DND-41 (cell line): ENCODE data around the gene SERPING1.

Experiments used
- ATAC-seq: fragments of 200-7000 bp; cut with Tn5 transposase; 3 replicates; pipeline ENCODE4 v1.9.1; 2021; ENCODE audit warnings: low read depth; ENCODE audit not compliant: insufficient read depth
- DNase-seq: peaks from one replicate; pipeline ENCODE4 v3.0.0-alpha.2; 2020
- H2AFZ ChIP-seq: 2 replicates; pipeline ENCODE4 v1.6.0; 2012; ENCODE audit warnings: low read depth, low read length
- H3K27ac ChIP-seq: 2 replicates; pipeline ENCODE4 v1.5.1; 2012; ENCODE audit warnings: low read length, inconsistent platforms
- H3K27me3 ChIP-seq: fragments of 200-600 bp; sonication (generic); 2 replicates; pipeline ENCODE4 v1.6.0; 2012; ENCODE audit warnings: low read length, mild to moderate bottlenecking, inconsistent platforms; ENCODE audit not compliant: insufficient read depth, poor library complexity
- H3K36me3 ChIP-seq: 2 replicates; pipeline ENCODE4 v1.5.1; 2012; ENCODE audit warnings: low read length, inconsistent platforms; ENCODE audit not compliant: insufficient read depth
- H3K4me1 ChIP-seq: 2 replicates; pipeline ENCODE4 v1.5.1; 2012; ENCODE audit warnings: mild to moderate bottlenecking, low read length; ENCODE audit not compliant: insufficient read depth
- H3K4me2 ChIP-seq: 2 replicates; pipeline ENCODE4 v1.6.0; 2012; ENCODE audit warnings: mild to moderate bottlenecking, moderate library complexity, low read length, inconsistent platforms; ENCODE audit not compliant: insufficient read depth
- H3K4me3 ChIP-seq, 2 experiments: fragments of 200-600 bp in 1 of 2; shearing (Covaris generic) in 1 of 2; 2 replicates each; pipeline ENCODE4 v1.5.1; 2012 to 2016; ENCODE audit warnings: inconsistent platforms in 2 of 2, low read length in 2 of 2, mild to moderate bottlenecking in 2 of 2, low read depth in 1 of 2, moderate library complexity in 1 of 2
- H3K79me2 ChIP-seq: 2 replicates; pipeline ENCODE4 v1.6.0; 2012; ENCODE audit warnings: low read length, inconsistent platforms; ENCODE audit not compliant: insufficient read depth
- H3K9ac ChIP-seq: 2 replicates; pipeline ENCODE4 v1.6.0; 2012; ENCODE audit warnings: low read depth, mild to moderate bottlenecking, inconsistent platforms, low read length, moderate library complexity
- H3K9me3 ChIP-seq: 2 replicates; pipeline ENCODE4 v1.5.1; 2012; ENCODE audit warnings: low read length, moderate library complexity, mild to moderate bottlenecking, inconsistent platforms; ENCODE audit not compliant: insufficient read depth, severe bottlenecking
- H4K20me1 ChIP-seq: 2 replicates; pipeline ENCODE4 v1.6.0; 2012; ENCODE audit warnings: low read length; ENCODE audit not compliant: insufficient read depth
- EZH2 ChIP-seq: IDR thresholded peaks from 3 replicates; pipeline ENCODE4 v1.6.1; 2012; ENCODE audit warnings: borderline replicate concordance, low read depth, mild to moderate bottlenecking, moderate library complexity, low read length, inconsistent platforms; ENCODE audit not compliant: severe bottlenecking
- TF ChIP-seq, protein P1 (sequence below): IDR thresholded peaks from 2 replicates; pipeline ENCODE4 v1.5.1; 2012; ENCODE audit warnings: borderline replicate concordance, low read length, moderate library complexity, mild to moderate bottlenecking; ENCODE audit not compliant: poor library complexity, severe bottlenecking; ENCODE audit errors: extremely low read depth

Gene SERPING1

DNA sequence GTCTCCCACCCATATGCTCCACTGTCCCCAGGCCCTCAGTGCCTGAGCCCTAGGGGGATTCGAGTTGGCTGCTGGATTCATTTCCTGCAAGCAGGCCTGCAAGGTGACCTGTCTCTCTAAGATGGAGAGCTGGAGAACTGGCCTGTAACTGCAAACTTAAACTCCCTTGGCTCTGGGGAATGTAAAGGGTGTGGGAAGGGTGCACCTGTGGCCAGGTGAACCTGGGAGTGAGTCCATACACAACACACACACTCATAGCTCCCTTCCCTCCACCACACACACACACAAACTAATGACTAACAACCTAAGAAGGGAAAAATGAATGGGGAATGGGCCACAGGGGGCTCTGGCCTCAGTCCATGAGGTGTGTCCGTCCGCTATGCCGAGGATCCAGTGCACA, 45.5 kb upstream of the SERPING1 start:
- ATAC-seq (no peak), DNase-seq (no peak)
- TF ChIP-seq, protein P1, sequence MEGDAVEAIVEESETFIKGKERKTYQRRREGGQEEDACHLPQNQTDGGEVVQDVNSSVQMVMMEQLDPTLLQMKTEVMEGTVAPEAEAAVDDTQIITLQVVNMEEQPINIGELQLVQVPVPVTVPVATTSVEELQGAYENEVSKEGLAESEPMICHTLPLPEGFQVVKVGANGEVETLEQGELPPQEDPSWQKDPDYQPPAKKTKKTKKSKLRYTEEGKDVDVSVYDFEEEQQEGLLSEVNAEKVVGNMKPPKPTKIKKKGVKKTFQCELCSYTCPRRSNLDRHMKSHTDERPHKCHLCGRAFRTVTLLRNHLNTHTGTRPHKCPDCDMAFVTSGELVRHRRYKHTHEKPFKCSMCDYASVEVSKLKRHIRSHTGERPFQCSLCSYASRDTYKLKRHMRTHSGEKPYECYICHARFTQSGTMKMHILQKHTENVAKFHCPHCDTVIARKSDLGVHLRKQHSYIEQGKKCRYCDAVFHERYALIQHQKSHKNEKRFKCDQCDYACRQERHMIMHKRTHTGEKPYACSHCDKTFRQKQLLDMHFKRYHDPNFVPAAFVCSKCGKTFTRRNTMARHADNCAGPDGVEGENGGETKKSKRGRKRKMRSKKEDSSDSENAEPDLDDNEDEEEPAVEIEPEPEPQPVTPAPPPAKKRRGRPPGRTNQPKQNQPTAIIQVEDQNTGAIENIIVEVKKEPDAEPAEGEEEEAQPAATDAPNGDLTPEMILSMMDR: no peak
- TF ChIP-seq EZH2: no peak
- H3K4me1 ChIP-seq: no peaks in the 10 kb centered on the region
- no peaks in the 10 kb centered on the region for H3K79me2 ChIP-seq
- H3K9me3 ChIP-seq: no peaks in the 10 kb centered on the region
- H3K9ac ChIP-seq: no peak overlapping the region
- H3K4me3 ChIP-seq: no peak overlapping the region
- H3K36me3 ChIP-seq: peaks cover 94% of the 10 kb centered on the region
- no peak overlapping the region for H2AFZ ChIP-seq
- no peak overlapping the region for H3K27ac ChIP-seq
- no peaks in the 10 kb centered on the region for H3K27me3 ChIP-seq
- H4K20me1 ChIP-seq: no peaks in the 10 kb centered on the region; the same call in 1 of the 2 replicates
- no peak overlapping the region for H3K4me2 ChIP-seq

- Histone ChIP-seq H3K27ac (no peak overlapping the region), H3K4me1 (no peaks in the 10 kb centered on the region), H3K9ac (no peak overlapping the region), H3K36me3 (peaks cover 93% of the 10 kb centered on the region), H2AFZ (no peak overlapping the region), H3K4me2 (no peak overlapping the region), H3K9me3 (no peaks in the 10 kb centered on the region), H4K20me1 (peaks cover under 1% of the 10 kb centered on the region; the same call in 1 of the 2 replicates), H3K27me3 (no peaks in the 10 kb centered on the region), H3K4me3 (no peak overlapping the region), H3K79me2 (no peaks in the 10 kb centered on the region)
- ATAC-seq: no peak
- DNase-seq: no peak
- no peak for TF ChIP-seq EZH2
- TF ChIP-seq, protein P1: no peak
Observed at GRCh38 chr11:57552479-57552878, 45.0 kb upstream of the SERPING1 start.

GRCh38 chr11:57555393-57555792, 42.1 kb upstream of the SERPING1 start:
- DNase-seq (no peak), ATAC-seq (no peak)
- Histone ChIP-seq H2AFZ (no peak overlapping the region), H3K9ac (no peak overlapping the region), H3K27ac (no peak overlapping the region), H3K9me3 (no peaks in the 10 kb centered on the region), H3K79me2 (peaks cover 16% of the 10 kb centered on the region; the same call in 1 of the 2 replicates), H3K36me3 (peaks cover 94% of the 10 kb centered on the region), H3K4me1 (no peaks in the 10 kb centered on the region), H3K4me3 (no peak overlapping the region), H3K4me2 (no peak overlapping the region), H3K27me3 (no peaks in the 10 kb centered on the region), H4K20me1 (peaks cover 4% of the 10 kb centered on the region; the same call in 1 of the 2 replicates)
- TF ChIP-seq, protein P1: no peak
- TF ChIP-seq EZH2: no peak

GRCh38 chr11:57556041-57556440, 41.4 kb upstream of the SERPING1 start:
- H2AFZ ChIP-seq: no peak overlapping the region
- H3K36me3 ChIP-seq: peaks cover 91% of the 10 kb centered on the region
- DNase-seq: no peak
- no peak overlapping the region for H3K27ac ChIP-seq
- no peak for ATAC-seq
- no peak overlapping the region for H3K4me3 ChIP-seq
- peaks cover 20% of the 10 kb centered on the region for H3K79me2 ChIP-seq
- no peaks in the 10 kb centered on the region for H3K9me3 ChIP-seq
- TF ChIP-seq, protein P1: no peak
- no peak for TF ChIP-seq EZH2
- H3K27me3 ChIP-seq: no peaks in the 10 kb centered on the region
- H3K4me2 ChIP-seq: no peak overlapping the region
- no peak overlapping the region for H3K9ac ChIP-seq
- peaks cover 7% of the 10 kb centered on the region for H4K20me1 ChIP-seq
- H3K4me1 ChIP-seq: no peaks in the 10 kb centered on the region
